HepG2 (cell line): ENCODE data around the gene ABHD2. TPM values are rescaled to one million over a fixed set of nuclear protein-coding genes. Genes with fewer than 3 reads are reported as not detected.

Experiments
- ARID5B ChIP-seq: IDR thresholded peaks from 2 replicates; pipeline ENCODE4 v1.4.0; 2020; ENCODE audit warnings: mild to moderate bottlenecking, missing genetic modification reagents
- ETS1 ChIP-seq: sonication (generic); formaldehyde crosslinking; IDR thresholded peaks from 2 replicates; pipeline ENCODE4 v1.4.0; 2020; ENCODE audit warnings: missing genetic modification reagents
- HOXD1 ChIP-seq: sonication (generic); formaldehyde crosslinking; IDR thresholded peaks from 2 replicates; pipeline ENCODE4 v1.5.0; 2020; ENCODE audit warnings: missing genetic modification reagents
- IKZF1 ChIP-seq: fragments of 450-650 bp; IDR thresholded peaks from 2 replicates; pipeline ENCODE4 v1.7.1; 2016
- KDM4B ChIP-seq: sonication (generic); formaldehyde crosslinking; IDR thresholded peaks from 2 replicates; pipeline ENCODE4 v1.4.0; 2020; ENCODE audit warnings: missing genetic modification reagents
- KLF12 ChIP-seq: sonication (generic); formaldehyde crosslinking; IDR thresholded peaks from 2 replicates; pipeline ENCODE4 v1.4.0; 2020; ENCODE audit warnings: missing genetic modification reagents, borderline replicate concordance
- MBNL3 ChIP-seq: fragments of 250-450 bp; sonication (Bioruptor Pico); conservative IDR thresholded peaks from 2 replicates; pipeline ENCODE4 v1.8.0; 2022; ENCODE audit warnings: mild to moderate bottlenecking, inconsistent platforms
- PHB2 ChIP-seq: fragments of 450-650 bp; IDR thresholded peaks from 2 replicates; pipeline ENCODE4 v1.6.1; 2018; ENCODE audit not compliant: partially characterized antibody
- RARG ChIP-seq: sonication (generic); formaldehyde crosslinking; IDR thresholded peaks from 2 replicates; pipeline ENCODE4 v1.4.0; 2020; ENCODE audit warnings: low read depth, mild to moderate bottlenecking, missing genetic modification reagents
- SALL1 ChIP-seq: sonication (generic); formaldehyde crosslinking; IDR thresholded peaks from 2 replicates; pipeline ENCODE4 v1.8.0; 2022; ENCODE audit warnings: mild to moderate bottlenecking, missing genetic modification reagents
- SNRNP70 ChIP-seq: fragments of 200-400 bp; formaldehyde crosslinking; IDR thresholded peaks from 2 replicates; pipeline ENCODE4 v1.6.1; 2017; ENCODE audit warnings: mild to moderate bottlenecking, low read depth, low read length, moderate library complexity
- SOX5 ChIP-seq: IDR thresholded peaks from 2 replicates; pipeline ENCODE4 v1.6.1; 2016; ENCODE audit warnings: borderline replicate concordance
- SOX6 ChIP-seq, 2 experiments: fragments of 450-650 bp in 1 of 2; sonication (generic) in 1 of 2; formaldehyde crosslinking in 1 of 2; IDR thresholded peaks; 2 replicates each; pipeline versions ENCODE4 v1.4.0 to v1.6.1; 2017 to 2020; ENCODE audit warnings: antibody characterized with exemption in 1 of 2, mild to moderate bottlenecking in 1 of 2, missing genetic modification reagents in 1 of 2
- SP5 ChIP-seq: IDR thresholded peaks from 2 replicates; pipeline ENCODE4 v1.6.1; 2016; ENCODE audit warnings: low read depth, borderline replicate concordance
- TAF1 ChIP-seq: sonication (generic); formaldehyde crosslinking; IDR thresholded peaks from 2 replicates; pipeline ENCODE4 v1.4.0; 2020; ENCODE audit warnings: missing genetic modification reagents
- TFE3 ChIP-seq: IDR thresholded peaks from 2 replicates; pipeline ENCODE4 v1.6.1; 2016
- XRCC5 ChIP-seq: fragments of 200-400 bp; formaldehyde crosslinking; optimal IDR thresholded peaks from 2 replicates; pipeline ENCODE3; 2017; ENCODE audit warnings: mild to moderate bottlenecking, low read length
- ZBTB8A ChIP-seq: sonication (generic); formaldehyde crosslinking; IDR thresholded peaks from 2 replicates; pipeline ENCODE4 v1.4.0; 2020; ENCODE audit warnings: mild to moderate bottlenecking, low read depth, missing genetic modification reagents, borderline replicate concordance
- ZEB1 ChIP-seq: IDR thresholded peaks from 2 replicates; pipeline ENCODE4 v1.6.1; 2012; ENCODE audit warnings: mild to moderate bottlenecking, low read depth, inconsistent platforms; ENCODE audit not compliant: insufficient replicate concordance
- ZFP41 ChIP-seq: sonication (generic); formaldehyde crosslinking; IDR thresholded peaks from 2 replicates; pipeline ENCODE4 v1.4.0; 2020; ENCODE audit warnings: mild to moderate bottlenecking, missing genetic modification reagents, borderline replicate concordance
- ZNF121 ChIP-seq: sonication (generic); formaldehyde crosslinking; IDR thresholded peaks from 2 replicates; pipeline ENCODE4 v1.5.0; 2020; ENCODE audit warnings: mild to moderate bottlenecking, missing genetic modification reagents
- ZNF143 ChIP-seq: sonication (generic); formaldehyde crosslinking; IDR thresholded peaks from 2 replicates; pipeline ENCODE4 v1.4.0; 2020; ENCODE audit warnings: missing genetic modification reagents
- ZNF747 ChIP-seq: sonication (generic); formaldehyde crosslinking; IDR thresholded peaks from 2 replicates; pipeline ENCODE4 v1.8.1; 2023; ENCODE audit warnings: missing genetic modification reagents, mild to moderate bottlenecking, borderline replicate concordance
- ZNF790 ChIP-seq: sonication (generic); formaldehyde crosslinking; IDR thresholded peaks from 2 replicates; pipeline ENCODE4 v1.8.0; 2022; ENCODE audit warnings: missing genetic modification reagents, mild to moderate bottlenecking, borderline replicate concordance
- ZSCAN31 ChIP-seq: sonication (generic); formaldehyde crosslinking; IDR thresholded peaks from 2 replicates; pipeline ENCODE4 v1.5.0; 2020; ENCODE audit warnings: low read depth, mild to moderate bottlenecking, missing genetic modification reagents
- polyA plus RNA-seq, 8 experiments: library from polyadenylated mRNA; depleted of rRNA in 3 of 8; stranded (reverse) in 7 of 8; unstranded in 1 of 8; fragments of >200 nt; fragmentation: Illumina TruSeq in 4 of 8; extraction: Trizol in 4 of 8; gene quantifications; 2 replicates each; pipeline versions ENCODE4 v1.2.1 to v1.2.3, GENCODE V29; 2011 to 2016; ENCODE audit warnings: low read depth in 4 of 8, missing spikeins in 1 of 8, mixed read lengths in 1 of 8; ENCODE audit not compliant: insufficient read depth in 1 of 8
- total RNA-seq, 5 experiments: library from RNA; depleted of rRNA; stranded (reverse); fragments of >200 nt; fragmentation: Illumina TruSeq; extraction: Trizol; gene quantifications; 2 replicates each; pipeline ENCODE4 v1.2.3, GENCODE V29; 2016; ENCODE audit warnings: low read depth in 1 of 5

The ABHD2 gene
- total and polyA plus RNA-seq, 2 of the 13 experiments (the other 11 are each of a cell fraction or from before 2014, with no cell fraction given) = 14.8 to 22.4 TPM

GRCh38 chr15:89243691-89244573, 155.7 kb downstream of the ABHD2 start, which contains the start of gene FANCI (continued):
- peak; percentile 64; the same call in 1 of the 2 replicates for TF ChIP-seq ARID5B (CRISPR knock-in tag)
- TF ChIP-seq SOX5 = no peak; the same call in 1 of the 2 replicates
- peak; percentile 40; the same call in 1 of the 2 replicates for TF ChIP-seq TAF1 (CRISPR knock-in tag)
- no peak for TF ChIP-seq ZNF790 (CRISPR knock-in tag)
- TF ChIP-seq ZSCAN31 (CRISPR knock-in tag) = peak; percentile 79; the same call in 1 of the 2 replicates
- TF ChIP-seq PHB2 = no peak
- TF ChIP-seq ZBTB8A (CRISPR knock-in tag) = no peak
- peak; percentile 97 for TF ChIP-seq XRCC5
- TF ChIP-seq KDM4B (CRISPR knock-in tag) = no peak
- TF ChIP-seq RARG (CRISPR knock-in tag) = no peak
- TF ChIP-seq MBNL3 (CRISPR knock-in tag) = no peak
- no peak for TF ChIP-seq ZNF121 (CRISPR knock-in tag)
- TF ChIP-seq TFE3 (CRISPR knock-in tag) = no peak
- no peak for TF ChIP-seq HOXD1 (CRISPR knock-in tag)
- peak; percentile 90; the same call in 1 of the 2 replicates for TF ChIP-seq ZNF747 (CRISPR knock-in tag)
- no peak for TF ChIP-seq SNRNP70
- no peak for TF ChIP-seq ETS1
- TF ChIP-seq ZNF143 (CRISPR knock-in tag) = peak; percentile 48; the same call in 1 of the 2 replicates
- no peak for TF ChIP-seq IKZF1
- TF ChIP-seq KLF12 (CRISPR knock-in tag) = no peak
- no peak for TF ChIP-seq SOX6 (IDR thresholded peaks at IDR 0.05)
- TF ChIP-seq SOX6 (CRISPR knock-in tag; IDR thresholded peaks at IDR 0.05) = peak; percentile 73; the same call in 1 of the 2 replicates
- TF ChIP-seq SALL1 = peak; percentile 88
- peak; percentile 45 for TF ChIP-seq ZEB1
- TF ChIP-seq SP5 (CRISPR knock-in tag) = no peak
- no peak for TF ChIP-seq ZFP41 (CRISPR knock-in tag)
